Activated naive CD4-positive, alpha-beta T cell treated with anti-CD3 and anti-CD28 coated beads, Interleukin-2, amount 50 U/mL, for 72 hours (primary cell): ENCODE results near the gene STRBP. TPM values are rescaled to one million over a fixed set of nuclear protein-coding genes. Genes with fewer than 3 reads are reported as not detected.
A peak's percentile ranks its signal among the peaks of the same experiment; 100 is the strongest.
"Not testable (repeated sequence)": the region's sequence is repeated elsewhere in the genome, so short reads cannot be mapped to it uniquely, and the experiment has no call there.

ENCODE experiments used
- ATAC-seq, 2 donors: fragments of 150-1000 bp; cut with Tn5 transposase; 2 replicates each; pipeline ENCODE4 v1.10.0; 2021; ENCODE audit warnings: mild to moderate bottlenecking in 2 of 2, moderate library complexity in 2 of 2
- DNase-seq, 2 donors: peaks; one replicate each; pipeline ENCODE4 v3.0.0; 2021 to 2022; ENCODE audit warnings: low spot score in 2 of 2
- H3K27ac Mint-ChIP-seq, 2 donors: one replicate each; pipeline ENCODE4 v1.8.0; 2022; ENCODE audit warnings: mild to moderate bottlenecking in 2 of 2, mixed read lengths in 2 of 2
- H3K36me3 Mint-ChIP-seq, 2 donors: one replicate each; pipeline ENCODE4 v1.8.0; 2022; ENCODE audit warnings: mixed read lengths in 2 of 2
- H3K9me3 Mint-ChIP-seq, 2 donors: one replicate each; pipeline ENCODE4 v1.8.0; 2022; ENCODE audit warnings: mixed read lengths in 2 of 2
- total RNA-seq, 2 donors: library from RNA; stranded (reverse); gene quantifications; one replicate each; pipeline ENCODE4 v1.2.3, GENCODE V29; 2022

Gene STRBP
- total RNA-seq, 2 donors from 2014 or later, result 31.1 to 34.1 TPM

DNA sequence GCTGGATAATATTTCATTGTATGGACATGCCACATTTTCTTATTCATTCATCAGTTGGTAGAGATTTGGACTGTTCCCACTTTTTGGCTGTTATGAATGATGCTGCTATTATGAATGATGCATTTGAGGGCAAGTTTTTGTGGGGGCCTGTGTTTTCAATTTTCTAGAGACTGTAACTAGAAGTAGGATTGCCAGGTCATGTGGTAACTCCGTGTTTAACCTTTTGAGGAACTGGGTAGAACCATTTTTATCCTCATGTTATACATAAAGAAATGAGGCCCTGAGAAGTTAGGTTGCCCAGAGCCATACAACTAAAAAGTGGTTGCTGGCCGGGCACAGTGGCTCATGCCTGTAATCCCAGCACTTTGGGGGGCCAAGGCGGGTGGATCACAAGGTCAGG is 22.4 kb upstream of the STRBP start:
- no peak for DNase-seq
- Mint-ChIP-seq H3K27ac (no peak overlapping the region), H3K36me3 (no peaks in the 10 kb centered on the region), H3K9me3 (peaks cover 0 to 5% of the 10 kb centered on the region in 2 donors)
- ATAC-seq, result no peak

DNA sequence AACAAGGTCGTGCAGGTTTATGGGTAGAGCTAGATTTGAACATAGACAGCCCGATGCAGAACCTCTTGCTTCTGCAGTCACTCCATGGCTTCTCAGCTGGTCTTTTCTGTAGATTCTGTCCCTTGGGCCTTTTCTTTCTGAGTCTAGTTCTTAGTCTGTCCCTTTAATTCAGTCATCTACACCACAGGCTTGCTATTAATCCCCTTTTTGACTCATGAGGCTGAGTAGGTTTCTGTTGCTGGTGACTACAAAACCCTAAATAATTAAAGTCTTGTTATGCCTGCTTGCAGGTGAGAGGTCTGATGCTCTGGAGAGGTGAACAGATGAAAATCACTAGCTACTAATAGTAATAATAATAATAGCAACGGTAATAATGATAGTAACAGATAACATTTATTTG is 19.3 kb upstream of the STRBP start:
- H3K36me3 Mint-ChIP-seq, result no peaks in the 10 kb centered on the region
- H3K27ac Mint-ChIP-seq, result no peak overlapping the region
- peaks cover 0 to 5% of the 10 kb centered on the region in 2 donors for H3K9me3 Mint-ChIP-seq
- ATAC-seq, result peak in 1 of 2 donors; percentile 57
- DNase-seq, result no peak

DNA sequence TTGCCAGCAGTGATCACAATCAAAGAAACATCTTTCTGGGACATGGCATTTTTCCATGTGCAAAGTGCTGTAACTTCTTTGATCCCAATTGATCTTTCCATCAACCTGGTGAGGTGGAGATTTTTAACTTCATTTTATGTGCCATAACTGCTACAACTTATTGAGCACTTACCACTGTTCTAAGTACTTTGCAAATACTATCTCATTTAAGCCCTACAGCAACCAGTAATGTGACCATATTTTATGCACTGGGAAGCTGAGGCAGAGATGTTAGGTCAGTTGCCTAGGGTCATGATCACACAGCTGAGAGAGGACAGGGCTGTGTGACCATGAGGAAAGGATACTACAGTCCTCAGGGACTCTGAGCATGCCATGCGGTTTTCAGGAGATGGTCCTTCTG is 17.9 kb upstream of the STRBP start:
- H3K9me3 Mint-ChIP-seq, result no peaks in the 10 kb centered on the region
- ATAC-seq, result no peak
- DNase-seq, result no peak
- H3K36me3 Mint-ChIP-seq, result no peaks in the 10 kb centered on the region
- no peak overlapping the region for H3K27ac Mint-ChIP-seq

DNA sequence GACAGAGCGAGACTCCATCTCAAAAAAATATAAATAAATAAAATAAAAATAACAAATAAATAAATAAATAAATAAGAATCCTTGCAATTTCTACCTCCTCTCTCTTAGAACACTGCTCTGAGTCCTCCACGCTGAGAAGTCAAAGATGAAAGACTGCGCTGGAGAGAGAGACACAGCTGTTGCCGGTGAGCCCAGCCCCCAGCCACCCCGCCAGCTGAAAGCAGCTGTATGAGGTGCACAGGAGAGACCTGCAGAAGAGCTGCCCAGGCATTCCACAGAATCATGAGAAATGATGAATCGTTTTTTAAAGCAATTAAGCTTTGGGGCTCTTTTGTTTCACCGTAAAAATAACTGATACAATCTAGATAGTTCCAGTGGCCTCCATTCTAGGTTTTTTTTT is 16.3 kb upstream of the STRBP start:
- Mint-ChIP-seq H3K36me3 (no peaks in the 10 kb centered on the region), H3K27ac (no peak overlapping the region), H3K9me3 (no peaks in the 10 kb centered on the region)
- DNase-seq, result no peak
- no peak for ATAC-seq

DNA sequence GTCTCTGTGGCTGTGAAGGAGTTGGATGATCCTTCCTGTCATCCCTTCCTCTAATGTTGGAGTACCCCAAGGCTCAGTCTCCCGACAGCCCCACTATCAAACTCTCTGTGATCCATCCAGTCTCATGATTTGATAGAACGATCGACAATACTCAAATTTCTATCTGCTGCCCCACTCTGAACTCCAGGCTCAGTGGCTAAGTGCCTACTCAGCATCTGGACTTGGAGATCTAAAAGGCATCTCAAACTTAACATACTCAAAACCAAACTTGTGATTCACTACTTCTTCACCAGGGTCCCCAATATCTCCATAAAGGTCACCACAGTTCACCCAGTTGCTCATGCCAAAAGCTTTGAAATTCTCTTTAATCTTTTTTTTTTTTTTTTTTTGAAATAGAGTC is 15.1 kb upstream of the STRBP start:
- Mint-ChIP-seq H3K36me3 (peaks cover 0 to 6% of the 10 kb centered on the region in 2 donors), H3K27ac (no peak overlapping the region), H3K9me3 (no peaks in the 10 kb centered on the region)
- no peak for DNase-seq
- no peak for ATAC-seq

DNA sequence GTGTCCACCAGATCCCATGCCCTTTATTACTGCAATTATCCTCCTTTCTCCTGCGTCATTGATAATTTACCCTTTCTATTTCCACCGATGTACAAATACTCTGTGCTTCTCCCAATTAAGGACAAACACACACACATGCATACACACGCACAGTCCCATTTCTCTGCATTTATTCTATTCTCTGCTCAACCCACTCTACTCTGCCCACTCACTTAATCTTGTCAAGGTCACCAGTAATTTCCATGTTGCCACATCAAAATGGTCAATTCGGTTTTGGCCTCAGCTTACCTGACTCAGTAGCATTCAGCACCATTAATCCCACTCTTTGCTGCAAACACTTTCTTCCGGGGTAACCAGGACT is 14.6 kb upstream of the STRBP start:
- no peaks in the 10 kb centered on the region for H3K9me3 Mint-ChIP-seq
- H3K36me3 Mint-ChIP-seq, result peaks cover 0 to 6% of the 10 kb centered on the region in 2 donors

DNA sequence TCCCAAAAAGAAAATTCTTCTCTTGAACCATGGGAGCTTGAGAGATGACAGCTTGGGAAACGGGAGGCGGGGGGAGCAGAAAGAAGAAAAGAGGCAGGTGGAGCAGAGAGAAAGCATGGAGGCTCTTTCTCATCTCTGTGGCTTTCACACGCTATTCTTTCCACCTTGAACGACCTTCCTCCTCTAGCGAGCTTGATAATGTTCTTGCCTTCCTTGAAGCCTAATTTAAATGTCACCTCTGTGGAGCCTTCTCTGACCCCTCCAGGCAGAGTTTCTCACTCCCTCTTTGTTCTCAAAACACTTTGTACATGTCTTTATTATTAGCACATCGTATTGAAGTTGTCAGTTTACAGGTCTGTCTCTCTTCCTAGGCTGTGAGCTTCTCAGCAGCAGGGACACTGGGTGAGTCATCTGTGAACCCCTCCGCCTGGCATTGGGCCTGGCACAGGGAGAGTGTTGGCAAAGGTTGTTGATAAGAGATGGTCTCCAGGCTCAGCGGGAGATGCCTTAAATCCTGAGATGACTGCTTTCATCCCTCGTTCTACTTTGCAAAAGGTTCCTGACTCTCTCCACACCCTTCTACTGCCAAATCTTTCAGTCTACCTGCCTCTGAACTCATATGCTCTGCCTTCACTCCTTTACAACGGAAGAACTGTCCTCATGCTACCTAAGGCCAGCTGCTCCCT is 14.1 kb upstream of the STRBP start:
- no peak overlapping the region for H3K27ac Mint-ChIP-seq
- H3K36me3 Mint-ChIP-seq, result peaks cover 0 to 6% of the 10 kb centered on the region in 2 donors
- no peaks in the 10 kb centered on the region for H3K9me3 Mint-ChIP-seq
- DNase-seq, result no peak
- ATAC-seq, result no peak

More for the DNA sequence above, 14.6 kb upstream of the STRBP start:
- H3K27ac Mint-ChIP-seq, result no peak overlapping the region
- no peak for ATAC-seq
- no peak for DNase-seq

DNA sequence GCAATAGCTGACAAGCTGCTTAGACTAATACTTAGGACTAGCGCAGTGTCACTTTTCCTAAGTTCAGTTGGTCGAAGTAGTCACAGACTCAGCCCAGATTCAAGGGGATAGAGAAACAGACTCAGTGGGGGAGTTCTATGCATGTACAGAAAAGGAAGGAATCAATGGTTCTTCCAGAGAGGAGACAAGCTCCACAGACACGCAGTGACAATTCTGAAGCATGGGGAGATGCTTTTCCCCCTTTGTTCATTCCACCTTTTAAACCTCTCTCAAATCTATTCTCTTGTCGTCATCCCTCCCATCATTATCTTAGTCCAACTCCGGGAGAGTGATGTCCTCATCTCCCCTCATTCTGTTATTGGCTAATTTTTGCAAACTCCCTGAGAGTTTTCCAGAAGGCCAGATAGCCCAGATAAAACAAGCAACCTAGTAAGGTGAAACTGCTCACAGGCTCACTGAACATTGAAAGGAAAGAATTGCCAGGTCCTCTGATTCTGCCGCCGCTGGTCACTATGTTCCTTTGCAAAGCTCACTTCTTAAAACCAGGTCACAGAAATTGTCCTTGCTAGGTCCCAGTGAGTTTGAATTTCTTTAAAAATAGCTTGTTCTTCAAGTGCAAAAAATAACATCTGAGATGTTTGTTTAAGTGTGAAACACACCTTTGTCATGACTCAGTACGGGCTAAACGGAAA is 13.4 kb upstream of the STRBP start:
- ATAC-seq, result no peak
- Mint-ChIP-seq H3K9me3 (peaks cover 0 to under 1% of the 10 kb centered on the region in 2 donors), H3K36me3 (peaks cover 0 to 6% of the 10 kb centered on the region in 2 donors)

DNA sequence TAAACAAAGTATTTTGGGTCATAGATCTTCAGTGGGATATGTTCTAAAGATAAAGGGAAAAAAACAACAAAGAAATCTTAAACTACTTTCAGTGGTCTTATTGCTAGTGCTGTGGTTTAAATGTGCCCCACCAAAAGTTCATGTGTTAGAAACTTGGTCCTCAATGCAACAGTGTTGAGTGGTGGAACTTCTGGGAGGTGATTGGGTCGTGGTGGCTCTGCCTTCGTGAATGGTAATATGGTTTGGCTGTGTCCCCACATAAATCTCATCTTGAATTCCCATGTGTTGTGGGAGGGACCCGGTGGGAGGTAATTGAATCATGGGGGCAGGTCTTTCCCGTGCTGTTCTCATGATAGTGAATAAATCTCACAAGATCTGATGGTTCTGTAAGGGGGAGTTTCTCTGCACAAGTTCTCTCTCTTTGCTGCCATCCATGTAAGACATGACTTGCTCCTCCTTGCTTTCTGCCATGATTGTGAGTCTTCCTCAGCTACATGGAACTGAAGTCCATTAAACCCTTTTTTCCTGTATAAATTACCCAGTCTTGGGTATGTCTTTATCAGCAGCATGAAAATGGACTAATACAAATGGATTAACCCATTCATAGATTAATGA is 10.6 kb upstream of the STRBP start:
- H3K36me3 Mint-ChIP-seq, H3K27ac Mint-ChIP-seq, DNase-seq, H3K9me3 Mint-ChIP-seq: not testable (repeated sequence)
- ATAC-seq, result peak in 1 of 2 donors; percentile 47

More for the DNA sequence above, 13.4 kb upstream of the STRBP start:
- no peak for DNase-seq
- no peak overlapping the region for H3K27ac Mint-ChIP-seq

DNA sequence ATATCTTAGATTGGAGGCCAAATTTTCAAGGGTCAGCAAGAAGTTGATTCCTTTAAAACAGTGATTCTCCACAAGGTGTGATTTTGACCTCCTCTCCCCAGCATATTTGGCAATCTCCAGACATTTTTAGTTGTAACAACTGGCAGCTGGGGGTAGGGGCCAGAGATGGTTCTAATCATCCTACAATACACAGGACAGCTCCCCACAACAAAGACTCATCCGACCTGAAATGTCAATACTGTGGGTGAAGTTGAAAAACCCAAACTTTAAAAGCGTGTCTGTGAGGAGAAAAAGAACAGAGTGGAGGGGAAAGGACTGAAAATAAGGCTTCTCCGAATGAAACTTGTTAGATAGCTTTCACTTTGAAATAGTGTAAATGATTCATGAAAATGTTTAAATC is 10.0 kb upstream of the STRBP start:
- Mint-ChIP-seq H3K36me3 (peaks cover 0 to 6% of the 10 kb centered on the region in 2 donors), H3K9me3 (peaks cover 0 to 9% of the 10 kb centered on the region in 2 donors), H3K27ac (no peak overlapping the region)
- peak in 1 of 2 donors; percentile 54 for ATAC-seq
- no peak for DNase-seq

DNA sequence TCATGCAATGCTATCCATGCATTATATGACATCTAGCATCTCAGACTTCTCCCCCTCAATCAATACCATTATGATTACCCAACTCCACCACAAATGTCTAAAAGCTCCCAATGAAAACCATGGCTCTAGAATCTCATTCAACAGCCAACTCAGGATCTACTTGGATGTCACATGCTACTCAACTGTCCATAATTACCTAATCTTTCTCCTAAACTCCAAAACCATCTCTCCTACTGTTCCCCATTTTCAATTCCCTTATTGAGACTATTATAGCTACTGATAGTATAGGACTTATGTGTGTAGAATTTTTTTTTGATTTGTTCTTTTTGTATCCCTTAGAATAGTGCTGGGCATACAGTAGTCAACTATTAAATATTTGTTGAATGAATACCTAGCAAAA is 8.2 kb upstream of the STRBP start:
- DNase-seq, result no peak
- no peak for ATAC-seq
- Mint-ChIP-seq H3K27ac (no peak overlapping the region), H3K36me3 (peaks cover 0 to 6% of the 10 kb centered on the region in 2 donors), H3K9me3 (peaks cover 0 to 9% of the 10 kb centered on the region in 2 donors)

DNA sequence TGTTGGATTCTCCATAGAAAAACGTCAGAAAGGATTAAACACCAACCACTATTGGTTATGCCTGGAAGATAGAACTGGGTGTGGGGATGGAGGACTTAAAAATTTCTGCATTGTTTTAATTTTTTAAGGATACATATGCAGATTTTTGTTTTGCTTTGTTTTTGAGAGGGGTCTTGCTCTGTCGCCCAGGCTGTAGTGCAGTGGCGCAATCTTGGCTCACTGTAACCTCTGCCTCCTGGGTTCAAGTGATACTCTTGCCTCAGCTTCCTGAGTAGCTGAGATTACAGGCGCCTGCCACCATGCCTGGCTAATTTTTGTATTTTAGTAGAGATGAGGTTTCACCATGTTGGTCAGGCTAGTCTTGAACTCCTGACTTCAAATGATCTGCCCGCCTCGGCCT is 2.7 kb upstream of the STRBP start:
- ATAC-seq, H3K27ac Mint-ChIP-seq, H3K36me3 Mint-ChIP-seq, DNase-seq, H3K9me3 Mint-ChIP-seq: not testable (repeated sequence)

DNA sequence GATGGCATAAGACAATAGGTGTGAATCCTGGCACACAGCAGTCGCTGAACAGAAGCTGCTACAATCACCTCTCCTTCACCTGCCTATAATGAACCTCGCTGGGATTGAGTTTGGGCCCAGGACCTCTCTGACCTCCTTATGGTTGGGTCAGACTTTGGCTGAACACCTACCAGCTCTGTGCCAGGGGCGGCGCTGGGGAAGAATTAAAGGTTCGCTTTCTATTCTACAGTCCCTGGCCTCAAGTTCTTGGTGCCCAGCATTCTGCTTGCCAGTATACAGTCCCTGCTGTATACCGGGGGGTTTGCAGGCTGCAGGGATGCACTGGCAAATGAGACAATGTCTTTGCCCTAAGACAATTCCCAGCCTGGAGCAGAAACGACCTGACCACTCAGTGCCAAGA is 895 bp upstream of the STRBP start:
- H3K36me3 Mint-ChIP-seq, result no peaks in the 10 kb centered on the region
- ATAC-seq (no peak), DNase-seq (no peak)
- peak overlapping the region in 1 of 2 donors; percentile 72 for H3K27ac Mint-ChIP-seq
- H3K9me3 Mint-ChIP-seq, result no peaks in the 10 kb centered on the region

DNA sequence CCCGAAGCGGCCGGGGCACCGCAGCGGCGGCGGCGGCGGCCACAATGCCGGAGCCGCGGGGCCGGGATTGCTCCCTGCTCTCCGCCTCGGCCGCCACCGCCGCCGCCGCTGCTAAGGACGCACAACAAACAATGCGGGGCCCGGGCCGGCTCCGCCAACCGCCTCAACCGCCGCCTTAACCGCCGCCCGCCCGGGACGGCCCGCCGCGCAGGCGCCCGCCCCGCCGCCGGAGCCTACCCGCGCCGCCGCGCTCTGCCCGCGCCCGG is 254 bp downstream of the STRBP start:
- no peak for ATAC-seq

DNA sequence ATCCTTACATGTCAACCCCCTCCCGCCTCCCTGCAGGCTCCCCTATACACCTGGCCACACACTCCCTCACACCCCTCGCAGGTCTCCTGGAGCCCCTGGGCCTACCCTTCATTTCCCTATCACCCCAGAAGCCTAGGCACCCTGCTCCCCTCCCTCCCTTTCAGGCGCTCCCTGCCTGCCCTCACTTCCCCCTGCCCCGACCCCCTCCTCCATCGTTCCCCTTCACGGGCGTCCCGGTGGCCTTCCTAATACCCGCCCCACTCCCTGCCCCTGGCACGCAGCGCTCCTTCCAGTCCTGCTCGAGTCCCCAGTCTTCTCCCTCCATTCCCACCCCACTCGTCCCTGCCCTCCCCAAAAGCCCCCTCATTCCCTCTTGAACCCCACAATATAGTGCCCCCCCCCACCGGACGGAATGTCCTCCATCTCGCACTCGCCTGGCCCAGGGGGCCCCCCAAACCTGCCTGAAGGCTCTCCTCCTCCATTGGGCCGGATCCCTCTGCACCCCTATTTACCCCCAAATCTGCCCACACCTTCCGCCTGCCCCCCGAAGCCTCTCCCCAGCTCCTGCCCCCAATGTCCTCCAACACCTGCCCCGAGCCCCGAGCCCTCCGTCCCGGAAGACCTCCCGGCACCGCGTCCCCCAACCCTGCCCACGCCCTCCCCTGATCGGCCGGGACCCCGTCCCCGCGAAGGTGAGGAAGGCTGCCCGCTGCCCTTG is 746 bp downstream of the STRBP start:
- Mint-ChIP-seq H3K9me3 (no peaks in the 10 kb centered on the region), H3K36me3 (no peaks in the 10 kb centered on the region), H3K27ac (peak overlapping the region; percentile 50 to 63)
- peak; percentile 16 to 56 for DNase-seq
- no peak for ATAC-seq

More for the DNA sequence above, 254 bp downstream of the STRBP start:
- H3K27ac Mint-ChIP-seq, result no peak overlapping the region
- no peaks in the 10 kb centered on the region for H3K36me3 Mint-ChIP-seq
- no peak for DNase-seq
- no peaks in the 10 kb centered on the region for H3K9me3 Mint-ChIP-seq

DNA sequence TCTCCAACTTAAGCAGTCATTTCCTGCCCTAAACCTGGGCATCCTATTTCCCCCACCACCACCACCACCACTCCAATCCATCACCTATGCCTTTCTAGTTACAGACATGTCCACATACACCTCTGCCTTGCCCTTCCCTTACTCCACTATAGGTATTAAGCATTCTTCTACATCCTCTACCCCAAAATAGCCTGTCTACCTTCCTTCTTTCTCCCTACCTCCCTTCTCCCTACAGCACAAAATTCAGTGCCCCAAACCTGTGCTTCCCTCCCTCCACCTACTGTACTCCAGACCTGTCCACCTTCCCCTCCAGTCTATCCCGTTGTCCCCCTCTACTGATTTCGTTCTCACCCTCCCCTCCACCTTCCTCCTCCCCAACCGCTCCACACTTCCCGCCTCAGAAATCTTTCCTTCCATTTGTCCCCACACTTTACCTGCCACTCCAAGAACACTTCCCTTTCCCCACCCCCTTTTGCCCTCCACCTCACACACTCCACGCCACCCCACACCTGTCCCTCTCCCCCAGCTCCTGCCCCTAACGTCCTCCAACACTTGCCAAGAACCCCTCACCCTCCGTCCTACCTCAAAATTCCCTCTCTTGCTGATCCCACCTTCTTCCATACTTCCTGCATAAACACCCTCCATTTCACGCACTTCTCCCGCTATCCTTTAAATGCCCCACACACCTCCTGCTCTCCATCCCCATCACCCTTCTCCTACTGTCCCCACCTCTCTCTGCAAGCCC is 1.6 kb downstream of the STRBP start:
- Mint-ChIP-seq H3K27ac (peak overlapping the region in 1 of 2 donors; percentile 63), H3K9me3 (no peaks in the 10 kb centered on the region), H3K36me3 (no peaks in the 10 kb centered on the region)
- DNase-seq (no peak), ATAC-seq (no peak)

DNA sequence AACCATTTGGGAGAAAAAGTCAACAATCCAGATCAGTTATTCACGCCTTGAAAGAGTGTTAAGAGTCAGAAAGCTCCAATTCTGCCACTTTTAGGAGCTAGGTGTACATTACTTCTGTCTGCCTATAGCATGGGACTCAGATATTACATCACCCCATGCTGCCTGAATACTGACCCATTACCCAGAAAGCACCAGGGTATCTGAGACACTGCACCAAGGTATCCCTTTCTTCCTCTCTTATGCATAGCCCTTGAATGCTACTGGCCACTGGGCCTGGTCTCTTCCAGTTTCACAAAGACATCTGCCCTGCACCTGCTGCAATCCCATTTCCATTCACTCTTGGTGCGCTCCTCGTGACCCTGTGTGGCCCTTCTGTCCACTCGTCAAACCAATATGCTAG is 2.6 kb downstream of the STRBP start:
- Mint-ChIP-seq H3K36me3 (no peaks in the 10 kb centered on the region), H3K9me3 (no peaks in the 10 kb centered on the region), H3K27ac (no peak overlapping the region)
- ATAC-seq, result no peak
- DNase-seq, result no peak
